Measurements from ENCODE around the gene FAM110A. TPM values are rescaled to one million over a fixed set of nuclear protein-coding genes. Genes with fewer than 3 reads are reported as not detected.

The FAM110A gene
- total and polyA plus RNA-seq, 4 experiments from 2014 or later: 8.1 to 21.7 (median 17.6) TPM

GRCh38 chr20:835608-836045 lies 2.1 kb downstream of the FAM110A start:
- ChIA-PET POLR2A (ENCODE audit: partially characterized antibody) (interaction anchor here (4.9 kb wide), 1 partner anchor 10 kb away, joined by 130 read pairs; no protein-coding TSS in a partner anchor), CTCF (ENCODE audit: partially characterized antibody) (interaction anchor here (1.4 to 2.6 kb wide), 2 partner anchors 11 to 120 kb away, joined by 5 to 8 read pairs; no protein-coding TSS in a partner anchor)
- no peak for DNase-seq
- H3K4me3 ChIP-seq (ENCODE audit: low read length in 2 of 2): peak overlapping the region in 1 of 2 donors; percentile 24
- Mint-ChIP-seq H3K4me1 (peaks cover 31 to 69% (median 44%) of the 10 kb centered on the region in 4 donors), H3K27ac (peak overlapping the region; percentile 48 to 95 (median 83)), H3K36me3 (peaks cover 4 to 8% of the 10 kb centered on the region in 2 donors), H3K4me3 (peak overlapping the region; percentile 18 to 86 (median 69)), H3K27me3 (no peaks in the 10 kb centered on the region), H3K9me3 (no peaks in the 10 kb centered on the region)
- no peaks in the 10 kb centered on the region for H3K9me3 ChIP-seq (ENCODE audit: control insufficient read depth in 1 of 2, low read length in 2 of 2)
- no peaks in the 10 kb centered on the region for H3K27me3 ChIP-seq (ENCODE audit: insufficient read depth, low read length)
- no peaks in the 10 kb centered on the region for H3K36me3 ChIP-seq (ENCODE audit: insufficient read depth, low read length)
- peaks cover 41% of the 10 kb centered on the region for H3K4me1 ChIP-seq (ENCODE audit: insufficient read depth, low read length)
- intact Hi-C loops (cut with micrococcal nuclease): no loop called here
- H3K27ac ChIP-seq (ENCODE audit: low read depth, low read length): peak overlapping the region; percentile 34

DNA sequence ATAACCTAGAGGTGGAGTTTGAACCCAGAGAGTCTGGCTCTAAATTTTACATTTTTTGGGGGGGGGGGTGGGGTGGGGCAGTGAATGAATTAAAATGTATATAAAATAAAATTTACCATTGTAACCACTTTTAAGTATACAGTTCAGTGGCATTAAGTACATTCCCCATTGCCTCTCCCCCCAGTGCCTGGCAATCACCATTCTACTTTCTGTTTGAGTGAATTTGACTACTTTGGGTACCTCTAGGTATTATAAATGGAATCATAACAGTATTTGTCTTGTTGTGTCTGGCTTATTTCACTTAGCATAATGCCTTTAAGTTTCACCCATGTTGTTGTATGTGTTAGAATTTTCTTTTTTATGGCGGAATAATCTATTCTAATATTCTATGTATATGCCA lies 2.7 kb downstream of the FAM110A start:
- H3K4me3 ChIP-seq (ENCODE audit: low read length in 2 of 2): no peak overlapping the region

DNA sequence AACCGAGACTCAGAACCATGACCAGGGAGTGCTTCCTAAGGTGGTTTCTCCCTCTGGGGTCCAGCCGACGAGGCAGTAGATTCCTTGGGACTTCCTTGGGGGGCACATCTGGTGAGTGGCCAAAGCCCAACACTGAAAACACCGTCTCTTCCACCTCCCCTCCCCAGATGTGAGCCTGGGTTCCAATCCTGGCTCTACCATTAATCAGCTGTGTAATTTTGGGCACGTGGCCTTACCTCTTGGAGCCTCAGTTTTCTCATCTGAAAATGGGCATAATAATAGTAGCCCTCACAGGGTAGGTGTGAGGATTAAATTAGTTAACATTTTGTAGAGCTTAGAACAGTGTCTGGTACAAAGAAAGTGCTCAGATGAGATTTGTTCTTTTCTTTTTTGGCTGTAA lies 5.5 kb downstream of the FAM110A start:
- no peak overlapping the region for H3K4me3 ChIP-seq (ENCODE audit: low read length in 2 of 2)
- Mint-ChIP-seq H3K9me3 (no peaks in the 10 kb centered on the region), H3K36me3 (peaks cover 4 to 6% of the 10 kb centered on the region in 2 donors), H3K27me3 (no peaks in the 10 kb centered on the region), H3K4me3 (no peak overlapping the region), H3K4me1 (peaks cover 32 to 77% (median 53%) of the 10 kb centered on the region in 4 donors), H3K27ac (no peak overlapping the region)
- H3K9me3 ChIP-seq (ENCODE audit: control insufficient read depth in 1 of 2, low read length in 2 of 2): no peaks in the 10 kb centered on the region
- POLR2A ChIA-PET (ENCODE audit: partially characterized antibody): interaction anchor here (1.6 kb wide), 1 partner anchor 8 kb away, joined by 6 read pairs; no protein-coding TSS in a partner anchor
- CTCF ChIA-PET (ENCODE audit: partially characterized antibody): interaction anchor here (3.0 kb wide), 1 partner anchor 8 kb away, joined by 17 read pairs; no protein-coding TSS in a partner anchor
- intact Hi-C loops (cut with micrococcal nuclease): no loop called here
- H3K36me3 ChIP-seq (ENCODE audit: insufficient read depth, low read length): no peaks in the 10 kb centered on the region
- DNase-seq: no peak
- no peak overlapping the region for H3K27ac ChIP-seq (ENCODE audit: low read depth, low read length)
- peaks cover 71% of the 10 kb centered on the region for H3K4me1 ChIP-seq (ENCODE audit: insufficient read depth, low read length)
- H3K27me3 ChIP-seq (ENCODE audit: insufficient read depth, low read length): no peaks in the 10 kb centered on the region

More for the DNA sequence above, 2.7 kb downstream of the FAM110A start:
- no peak for DNase-seq
- H3K4me1 Mint-ChIP-seq: peaks cover 31 to 71% (median 45%) of the 10 kb centered on the region in 4 donors
- H3K36me3 Mint-ChIP-seq: peaks cover 4 to 8% of the 10 kb centered on the region in 2 donors
- ChIA-PET POLR2A (ENCODE audit: partially characterized antibody) (interaction anchor here (4.9 kb wide), 1 partner anchor 10 kb away, joined by 130 read pairs; no protein-coding TSS in a partner anchor), CTCF (ENCODE audit: partially characterized antibody) (interaction anchor here (1.4 to 2.6 kb wide), 2 partner anchors 10 to 119 kb away, joined by 5 to 8 read pairs; no protein-coding TSS in a partner anchor)
- no peaks in the 10 kb centered on the region for H3K27me3 Mint-ChIP-seq
- peak overlapping the region in 4 of 7 donors; percentile 36 to 95 (median 61) for H3K27ac Mint-ChIP-seq
- no peaks in the 10 kb centered on the region for H3K9me3 Mint-ChIP-seq
- no peaks in the 10 kb centered on the region for H3K9me3 ChIP-seq (ENCODE audit: control insufficient read depth in 1 of 2, low read length in 2 of 2)
- no peak overlapping the region for H3K27ac ChIP-seq (ENCODE audit: low read depth, low read length)
- peaks cover 45% of the 10 kb centered on the region for H3K4me1 ChIP-seq (ENCODE audit: insufficient read depth, low read length)
- no peaks in the 10 kb centered on the region for H3K27me3 ChIP-seq (ENCODE audit: insufficient read depth, low read length)
- no peaks in the 10 kb centered on the region for H3K36me3 ChIP-seq (ENCODE audit: insufficient read depth, low read length)
- intact Hi-C loops (cut with micrococcal nuclease): no loop called here
- peak overlapping the region in 5 of 8 donors; percentile 14 to 81 (median 47) for H3K4me3 Mint-ChIP-seq

- ChIA-PET POLR2A (ENCODE audit: partially characterized antibody) (no interaction called here), CTCF (ENCODE audit: partially characterized antibody) (interaction anchor here (3.0 kb wide), 1 partner anchor 8 kb away, joined by 17 read pairs; no protein-coding TSS in a partner anchor)
- H3K27ac ChIP-seq (ENCODE audit: low read depth, low read length): no peak overlapping the region
- no peak overlapping the region for H3K4me3 ChIP-seq (ENCODE audit: low read length in 2 of 2)
- no peaks in the 10 kb centered on the region for H3K36me3 ChIP-seq (ENCODE audit: insufficient read depth, low read length)
- no peaks in the 10 kb centered on the region for H3K9me3 ChIP-seq (ENCODE audit: control insufficient read depth in 1 of 2, low read length in 2 of 2)
- H3K27me3 Mint-ChIP-seq: no peaks in the 10 kb centered on the region
- no peaks in the 10 kb centered on the region for H3K9me3 Mint-ChIP-seq
- H3K4me1 Mint-ChIP-seq: peaks cover 32 to 77% (median 52%) of the 10 kb centered on the region in 4 donors
- intact Hi-C loops (cut with micrococcal nuclease): loop anchor here (10.0 kb wide), 2 partner anchors 555 to 625 kb away; partner anchors contain the start of genes FKBP1A and NSFL1C
- H3K27me3 ChIP-seq (ENCODE audit: insufficient read depth, low read length): no peaks in the 10 kb centered on the region
- peak overlapping the region in 2 of 7 donors; percentile 32 to 70 for H3K27ac Mint-ChIP-seq
- H3K36me3 Mint-ChIP-seq: peaks cover 4 to 9% of the 10 kb centered on the region in 2 donors
- peak overlapping the region in 3 of 8 donors; percentile 21 to 36 (median 30) for H3K4me3 Mint-ChIP-seq
- H3K4me1 ChIP-seq (ENCODE audit: insufficient read depth, low read length): peaks cover 70% of the 10 kb centered on the region
- DNase-seq: no peak
Observed at GRCh38 chr20:839626-840025, 6.1 kb downstream of the FAM110A start.

- H3K9me3 Mint-ChIP-seq: no peaks in the 10 kb centered on the region
- H3K27me3 Mint-ChIP-seq: no peaks in the 10 kb centered on the region
- peak overlapping the region in 3 of 7 donors; percentile 42 to 82 (median 61) for H3K27ac Mint-ChIP-seq
Observed at GRCh38 chr20:840503-840857, 7.0 kb downstream of the FAM110A start.

GRCh38 chr20:840858-841567 lies 7.5 kb downstream of the FAM110A start:
- peak overlapping the region in 3 of 7 donors; percentile 42 to 82 (median 61) for H3K27ac Mint-ChIP-seq
- CTCF ChIA-PET (ENCODE audit: partially characterized antibody): interaction anchor here (1.1 kb wide), 1 partner anchor 8 kb away, joined by 3 read pairs; no protein-coding TSS in a partner anchor
- intact Hi-C loops (cut with micrococcal nuclease): loop anchor here (10.0 kb wide), 2 partner anchors 554 to 624 kb away; partner anchors contain the start of genes FKBP1A and NSFL1C
- no peak for DNase-seq
- Histone ChIP-seq H3K27me3 (ENCODE audit: insufficient read depth, low read length) (no peaks in the 10 kb centered on the region), H3K36me3 (ENCODE audit: insufficient read depth, low read length) (no peaks in the 10 kb centered on the region), H3K9me3 (ENCODE audit: control insufficient read depth in 1 of 2, low read length in 2 of 2) (no peaks in the 10 kb centered on the region), H3K4me1 (ENCODE audit: insufficient read depth, low read length) (peaks cover 64% of the 10 kb centered on the region), H3K27ac (ENCODE audit: low read depth, low read length) (peak overlapping the region; percentile 14), H3K4me3 (ENCODE audit: low read length in 2 of 2) (peak overlapping the region in 1 of 2 donors; percentile 43)
- H3K27me3 Mint-ChIP-seq: no peaks in the 10 kb centered on the region
- peaks cover 25 to 73% (median 46%) of the 10 kb centered on the region in 4 donors for H3K4me1 Mint-ChIP-seq
- POLR2A ChIA-PET (ENCODE audit: partially characterized antibody): interaction anchor here (1.0 kb wide), 1 partner anchor 11 kb away, joined by 3 read pairs; no protein-coding TSS in a partner anchor
- peaks cover 4 to 11% of the 10 kb centered on the region in 2 donors for H3K36me3 Mint-ChIP-seq
- H3K4me3 Mint-ChIP-seq: peak overlapping the region; percentile 36 to 73 (median 63)
- H3K9me3 Mint-ChIP-seq: no peaks in the 10 kb centered on the region

More at GRCh38 chr20:840503-840857, 7.0 kb downstream of the FAM110A start:
- H3K4me3 ChIP-seq (ENCODE audit: low read length in 2 of 2): no peak overlapping the region
- H3K36me3 ChIP-seq (ENCODE audit: insufficient read depth, low read length): no peaks in the 10 kb centered on the region
- intact Hi-C loops (cut with micrococcal nuclease): loop anchor here (10.0 kb wide), 2 partner anchors 554 to 624 kb away; partner anchors contain the start of genes FKBP1A and NSFL1C
- peaks cover 27 to 73% (median 46%) of the 10 kb centered on the region in 4 donors for H3K4me1 Mint-ChIP-seq
- peaks cover 4 to 11% of the 10 kb centered on the region in 2 donors for H3K36me3 Mint-ChIP-seq
- H3K27me3 ChIP-seq (ENCODE audit: insufficient read depth, low read length): no peaks in the 10 kb centered on the region
- no peak for DNase-seq
- no peaks in the 10 kb centered on the region for H3K9me3 ChIP-seq (ENCODE audit: control insufficient read depth in 1 of 2, low read length in 2 of 2)
- no peak overlapping the region for H3K27ac ChIP-seq (ENCODE audit: low read depth, low read length)
- H3K4me3 Mint-ChIP-seq: peak overlapping the region in 7 of 8 donors; percentile 55 to 73 (median 64)
- ChIA-PET POLR2A (ENCODE audit: partially characterized antibody) (no interaction called here), CTCF (ENCODE audit: partially characterized antibody) (no interaction called here)
- peaks cover 64% of the 10 kb centered on the region for H3K4me1 ChIP-seq (ENCODE audit: insufficient read depth, low read length)

All from CD4-positive, alpha-beta memory T cell (primary cell).